IMR-90 (cell line): ENCODE data around the gene SIM2. TPM values are rescaled to one million over a fixed set of nuclear protein-coding genes. Genes with fewer than 3 reads are reported as not detected.
A peak's percentile ranks its signal among the peaks of the same experiment; 100 is the strongest.

Experiments used
- ATAC-seq: fragments of 200-7000 bp; cut with Tn5 transposase; 2 replicates; pipeline ENCODE4 v1.9.1; 2020; ENCODE audit warnings: low read depth, mild to moderate bottlenecking, moderate library complexity
- BruUV-seq: library from RNA; stranded (reverse); fragments of 400-500 nt; replicated peaks from 2 replicates; lab custom pipeline; 2021; lab: Mats Ljungman, UMichigan
- CTCF ChIA-PET: fragments of 300-600 bp; formaldehyde crosslinking; extraction: SDS; loops from one replicate; lab custom pipeline; 2021; ENCODE audit warnings: antibody characterized with exemption; lab: Yijun Ruan, JAX
- POLR2A ChIA-PET: fragments of 300-600 bp; sonication (Branson Sonifier 250); formaldehyde crosslinking; loops from one replicate; lab custom pipeline; 2022; ENCODE audit warnings: antibody characterized with exemption; ENCODE audit not compliant: unreplicated experiment; lab: Charles Lee
- DNase-seq: peaks from one replicate; pipeline ENCODE4 v3.0.0; 2013
- H2AFZ ChIP-seq: replicated peaks from 2 replicates; pipeline ENCODE3; 2013; ENCODE audit warnings: low read length, mild to moderate bottlenecking; ENCODE audit not compliant: poor library complexity
- H2AK5ac ChIP-seq: 2 replicates; pipeline ENCODE4 v1.6.1; 2013; ENCODE audit warnings: low read depth, low read length, inconsistent platforms
- H2AK9ac ChIP-seq: replicated peaks from 2 replicates; pipeline ENCODE3; 2013; ENCODE audit warnings: mild to moderate bottlenecking, low read depth, low read length, moderate library complexity; ENCODE audit not compliant: poor library complexity
- H2BK120ac ChIP-seq: 2 replicates; pipeline ENCODE4 v1.6.1; 2013; ENCODE audit warnings: low read depth, low read length, inconsistent platforms
- H2BK15ac ChIP-seq: 3 replicates; pipeline ENCODE4 v1.6.1; 2013; ENCODE audit warnings: low read depth, low read length, inconsistent platforms
- H2BK20ac ChIP-seq: 2 replicates; pipeline ENCODE4 v1.6.1; 2013; ENCODE audit warnings: low read depth, mild to moderate bottlenecking, inconsistent platforms, low read length, moderate library complexity
- H2BK5ac ChIP-seq: 2 replicates; pipeline ENCODE4 v1.6.1; 2013; ENCODE audit warnings: mild to moderate bottlenecking, low read depth, low read length, inconsistent platforms; ENCODE audit not compliant: poor library complexity, severe bottlenecking
- H3K14ac ChIP-seq: replicated peaks from 2 replicates; pipeline ENCODE4 v1.6.1; 2013; ENCODE audit warnings: low read depth, low read length, inconsistent platforms
- H3K18ac ChIP-seq: 2 replicates; pipeline ENCODE4 v1.6.1; 2013; ENCODE audit warnings: low read depth, low read length, control low read depth
- H3K23ac ChIP-seq: 2 replicates; pipeline ENCODE4 v1.6.1; 2013; ENCODE audit warnings: low read depth, low read length, inconsistent platforms
- H3K27ac ChIP-seq: 2 replicates; pipeline ENCODE4 v1.5.1; 2013; ENCODE audit warnings: mild to moderate bottlenecking, control low read depth, low read length; ENCODE audit not compliant: insufficient read depth
- H3K27me3 ChIP-seq: 2 replicates; pipeline ENCODE4 v1.6.1; 2013; ENCODE audit warnings: low read length; ENCODE audit not compliant: control insufficient read depth, insufficient read depth
- H3K36me3 ChIP-seq: 2 replicates; pipeline ENCODE4 v1.6.1; 2013; ENCODE audit warnings: low read length, mixed read lengths; ENCODE audit not compliant: control insufficient read depth, insufficient read depth
- H3K4ac ChIP-seq: 2 replicates; pipeline ENCODE4 v1.6.1; 2013; ENCODE audit warnings: low read depth, low read length, inconsistent platforms
- H3K4me1 ChIP-seq: 2 replicates; pipeline ENCODE4 v1.6.1; 2013; ENCODE audit warnings: low read length, mixed read lengths; ENCODE audit not compliant: control insufficient read depth, insufficient read depth
- H3K4me2 ChIP-seq: 2 replicates; pipeline ENCODE4 v1.6.1; 2013; ENCODE audit warnings: low read depth, mild to moderate bottlenecking, control low read depth, low read length, moderate library complexity
- H3K4me3 ChIP-seq: 2 replicates; pipeline ENCODE4 v1.5.1; 2013; ENCODE audit warnings: low read depth, mild to moderate bottlenecking, control low read depth, low read length, moderate library complexity; ENCODE audit not compliant: insufficient read depth
- H3K56ac ChIP-seq: 2 replicates; pipeline ENCODE4 v1.6.1; 2013; ENCODE audit warnings: low read length, inconsistent platforms; ENCODE audit not compliant: insufficient read depth; ENCODE audit errors: extremely low read depth
- H3K79me1 ChIP-seq, 2 experiments: 2 replicates each; pipeline ENCODE4 v1.6.1; 2013; ENCODE audit warnings: low read length in 2 of 2, inconsistent platforms in 1 of 2, low read depth in 1 of 2
- H3K9ac ChIP-seq: 2 replicates; pipeline ENCODE4 v1.6.1; 2013; ENCODE audit warnings: low read depth, low read length, control low read depth
- H3K9me1 ChIP-seq: 2 replicates; pipeline ENCODE4 v1.6.1; 2013; ENCODE audit warnings: low read length, inconsistent platforms; ENCODE audit not compliant: insufficient read depth
- H3K9me3 ChIP-seq: 2 replicates; pipeline ENCODE4 v1.6.1; 2013; ENCODE audit warnings: low read length; ENCODE audit not compliant: control insufficient read depth, insufficient read depth
- H4K20me1 ChIP-seq: 2 replicates; pipeline ENCODE4 v1.6.1; 2013; ENCODE audit warnings: low read length, inconsistent platforms; ENCODE audit not compliant: insufficient read depth
- H4K5ac ChIP-seq: 2 replicates; pipeline ENCODE4 v1.6.1; 2013; ENCODE audit warnings: mild to moderate bottlenecking, low read depth, low read length, control low read depth
- H4K8ac ChIP-seq, 2 experiments: 2 replicates each; pipeline ENCODE4 v1.6.1; 2013; ENCODE audit warnings: low read depth in 2 of 2, low read length in 2 of 2, control low read depth in 1 of 2, inconsistent platforms in 1 of 2
- H4K91ac ChIP-seq: 2 replicates; pipeline ENCODE4 v1.6.1; 2013; ENCODE audit warnings: low read depth, low read length, inconsistent platforms; ENCODE audit not compliant: insufficient read depth
- CEBPB ChIP-seq: IDR thresholded peaks from 2 replicates; pipeline ENCODE4 v1.6.1; 2012; ENCODE audit warnings: low read depth, low read length, improper control_type of control experiment
- CTCF ChIP-seq: conservative IDR thresholded peaks from 2 replicates; pipeline ENCODE4 v1.5.1; 2012; ENCODE audit warnings: mild to moderate bottlenecking, low read depth, low read length, improper control_type of control experiment
- ELK1 ChIP-seq: fragments of 150-350 bp; IDR thresholded peaks from 2 replicates; pipeline ENCODE4 v1.6.1; 2016; ENCODE audit warnings: low read depth, mild to moderate bottlenecking, low read length, moderate library complexity, borderline replicate concordance
- MAFK ChIP-seq: IDR thresholded peaks from 2 replicates; pipeline ENCODE4 v1.6.1; 2012; ENCODE audit warnings: low read depth, low read length, improper control_type of control experiment
- NFE2L2 ChIP-seq: fragments of 150-350 bp; IDR thresholded peaks from 2 replicates; pipeline ENCODE4 v1.6.1; 2016; ENCODE audit warnings: low read depth, mild to moderate bottlenecking, low read length
- POLR2A ChIP-seq: IDR thresholded peaks from 2 replicates; pipeline ENCODE4 v1.6.1; 2012; ENCODE audit warnings: mild to moderate bottlenecking, low read depth, low read length
- RAD21 ChIP-seq: IDR thresholded peaks from 2 replicates; pipeline ENCODE4 v1.6.1; 2012; ENCODE audit warnings: low read length, improper control_type of control experiment
- USF2 ChIP-seq: fragments of 150-350 bp; IDR thresholded peaks from 2 replicates; pipeline ENCODE4 v1.6.1; 2017; ENCODE audit warnings: mild to moderate bottlenecking, antibody characterized with exemption, low read length, low read depth
- WGBS, 2 experiments: methylation state at CpG; one replicate each; pipeline versions ENCODE4 v1.1.5 to v1.1.7; 2013; ENCODE audit warnings: missing lambda C conversion rate in 2 of 2; ENCODE audit not compliant: insufficient read length in 1 of 2; ENCODE audit errors: extremely low coverage in 2 of 2; 5-methylcytosine and 5-hydroxymethylcytosine counted together
- dilution Hi-C: fragments of 300-500 bp; cut with HindIII; formaldehyde crosslinking; loops from one replicate; pipeline ENCODE4 v1.14.3; 2018; ENCODE audit warnings: low sequenced_read_pairs; ENCODE audit not compliant: unreplicated experiment
- in situ Hi-C: fragments of 300-500 bp; cut with MboI; formaldehyde crosslinking; loops from 3 replicates; pipeline ENCODE4 v1.14.3; 2019; ENCODE audit warnings: low sequenced_read_pairs, inconsistent platforms, mixed read lengths
- intact Hi-C: fragments of 100-400 bp; cut with micrococcal nuclease; formaldehyde crosslinking; loops from 2 replicates; pipeline ENCODE4 v1.10.0; 2022
- polyA plus RNA-seq, 3 experiments: library from polyadenylated mRNA; depleted of rRNA; stranded (reverse); fragments of >200 nt; gene quantifications; 2 replicates each; pipeline ENCODE4 v1.2.3, GENCODE V29; 2012; ENCODE audit warnings: low replicate concordance in 1 of 3
- total RNA-seq: library from RNA; depleted of rRNA; stranded (reverse); fragments of >200 nt; gene quantifications from 2 replicates; pipeline ENCODE4 v1.2.3, GENCODE V29; 2012

SIM2 gene
- total and polyA plus RNA-seq, 2 of the 4 experiments (the other 2 are of a cell fraction), result 2.2 to 7.5 TPM

- no peak for TF ChIP-seq USF2
Observed at GRCh38 chr21:36747041-36747814, 48.3 kb downstream of the SIM2 start (continued).

- H4K91ac ChIP-seq, result peak overlapping the region; percentile 36; the same call in 1 of the 2 replicates
- dilution Hi-C loops (no loop called here), intact Hi-C loops (loop anchor here (2.0 to 10.0 kb wide), 2 partner anchors 99 to 243 kb away; no protein-coding TSS in a partner anchor), in situ Hi-C loops (no loop called here)
- H2BK120ac ChIP-seq, result peak overlapping the region; percentile 37
- H3K27me3 ChIP-seq, result peaks cover 2% of the 10 kb centered on the region
- no peak overlapping the region for H4K5ac ChIP-seq
- ChIA-PET POLR2A (interaction anchor here (0.6 kb wide), 1 partner anchor 163 kb away, joined by 11 read pairs; no protein-coding TSS in a partner anchor), CTCF (interaction anchor here (0.6 to 1.5 kb wide), 3 partner anchors 14 to 106 kb away, joined by 3 to 5 read pairs (median 4); no protein-coding TSS in a partner anchor)
- H4K20me1 ChIP-seq, result no peaks in the 10 kb centered on the region
- H3K4ac ChIP-seq, result peak overlapping the region; percentile 46; the same call in 1 of the 2 replicates
- peaks cover 3% of the 10 kb centered on the region for H3K9me1 ChIP-seq
- H2AK5ac ChIP-seq, result peak overlapping the region; percentile 46; the same call in 1 of the 2 replicates
- no peak overlapping the region; the same call in 1 of the 2 replicates for H3K27ac ChIP-seq
- no peak overlapping the region for H3K23ac ChIP-seq
- BruUV-seq, result no TSS peak
- peak overlapping the region; percentile 55 for H3K4me3 ChIP-seq
- peak overlapping the region in 1 of 2 experiments; percentile 35; a peak in 2 of 4 replicates for H4K8ac ChIP-seq
- H3K79me1 ChIP-seq, result no peaks in the 10 kb centered on the region
- no peak overlapping the region for H3K18ac ChIP-seq
- H2BK15ac ChIP-seq, result no peak overlapping the region; the same call in 2 of the 3 replicates
- H3K9me3 ChIP-seq, result no peaks in the 10 kb centered on the region
- peak overlapping the region; percentile 35; the same call in 1 of the 2 replicates for H3K9ac ChIP-seq
- H3K14ac ChIP-seq, result no peak overlapping the region
- peaks cover 2% of the 10 kb centered on the region; the same call in 1 of the 2 replicates for H3K36me3 ChIP-seq
- H2AK9ac ChIP-seq, result peak overlapping the region; percentile 79
- no peak overlapping the region for H2BK20ac ChIP-seq
- ATAC-seq, result peak; percentile 96
- WGBS, 2 experiments, result 2% methylated on average over 18 of the region's 80 CpGs; no CpG with 5 or more reads in 1 of the 2 experiments
- peak; percentile 34 for DNase-seq
- H3K56ac ChIP-seq, result no peak overlapping the region
- H3K4me2 ChIP-seq, result peak overlapping the region; percentile 67
- H3K4me1 ChIP-seq, result peaks cover 11% of the 10 kb centered on the region
- H2AFZ ChIP-seq, result peak overlapping the region; percentile 85
- no peak overlapping the region for H2BK5ac ChIP-seq
- TF ChIP-seq CTCF, result peak; percentile 56
- no peak for TF ChIP-seq POLR2A
- no peak for TF ChIP-seq USF2
- no peak for TF ChIP-seq MAFK
- no peak for TF ChIP-seq ELK1
- no peak for TF ChIP-seq NFE2L2
- peak; percentile 55 for TF ChIP-seq RAD21
- TF ChIP-seq CEBPB, result no peak
Observed at GRCh38 chr21:36747815-36748383, 49.0 kb downstream of the SIM2 start.
